Measurements from ENCODE around the gene ABLIM2.
A peak's percentile ranks its signal among the peaks of the same experiment; 100 is the strongest.

Gene ABLIM2

DNA sequence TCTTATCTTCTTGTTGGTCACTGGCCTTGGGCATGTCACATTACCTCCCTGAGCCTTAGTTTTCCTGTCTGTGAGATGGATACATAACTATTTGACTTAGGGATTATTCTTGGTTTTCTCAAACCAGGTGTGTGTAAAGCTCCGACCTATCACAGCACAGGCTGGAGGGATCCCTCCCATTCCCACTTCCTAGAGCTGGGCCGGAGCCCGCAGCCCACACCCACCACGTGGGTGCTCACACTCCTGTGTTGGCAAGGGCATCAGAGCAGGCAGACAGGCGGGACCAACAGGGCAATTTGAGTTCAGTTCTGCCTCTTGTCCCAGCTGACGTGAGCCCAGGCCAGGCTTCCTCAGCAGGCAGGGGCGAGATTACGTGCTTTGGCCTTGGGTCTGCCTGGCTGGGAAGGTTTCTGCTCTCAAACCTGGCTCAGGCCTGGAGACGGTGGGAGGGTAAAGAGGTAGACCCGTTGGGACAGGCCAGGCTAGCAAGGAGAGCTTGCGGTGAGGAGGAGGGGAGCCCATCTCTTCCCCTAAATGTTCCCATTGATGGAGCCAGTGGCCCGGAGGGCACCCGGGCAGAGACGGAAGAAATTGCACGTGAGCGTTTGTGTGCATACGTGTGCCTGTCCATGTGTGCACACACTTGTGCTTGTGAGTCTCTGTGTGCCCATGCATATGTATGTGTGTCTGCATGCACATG is 39.7 kb upstream of the ABLIM2 start:
- TF ChIP-seq, protein P1, sequence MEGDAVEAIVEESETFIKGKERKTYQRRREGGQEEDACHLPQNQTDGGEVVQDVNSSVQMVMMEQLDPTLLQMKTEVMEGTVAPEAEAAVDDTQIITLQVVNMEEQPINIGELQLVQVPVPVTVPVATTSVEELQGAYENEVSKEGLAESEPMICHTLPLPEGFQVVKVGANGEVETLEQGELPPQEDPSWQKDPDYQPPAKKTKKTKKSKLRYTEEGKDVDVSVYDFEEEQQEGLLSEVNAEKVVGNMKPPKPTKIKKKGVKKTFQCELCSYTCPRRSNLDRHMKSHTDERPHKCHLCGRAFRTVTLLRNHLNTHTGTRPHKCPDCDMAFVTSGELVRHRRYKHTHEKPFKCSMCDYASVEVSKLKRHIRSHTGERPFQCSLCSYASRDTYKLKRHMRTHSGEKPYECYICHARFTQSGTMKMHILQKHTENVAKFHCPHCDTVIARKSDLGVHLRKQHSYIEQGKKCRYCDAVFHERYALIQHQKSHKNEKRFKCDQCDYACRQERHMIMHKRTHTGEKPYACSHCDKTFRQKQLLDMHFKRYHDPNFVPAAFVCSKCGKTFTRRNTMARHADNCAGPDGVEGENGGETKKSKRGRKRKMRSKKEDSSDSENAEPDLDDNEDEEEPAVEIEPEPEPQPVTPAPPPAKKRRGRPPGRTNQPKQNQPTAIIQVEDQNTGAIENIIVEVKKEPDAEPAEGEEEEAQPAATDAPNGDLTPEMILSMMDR (IDR thresholded peaks at IDR 0.05; ENCODE audit: control insufficient read depth, extremely low read depth, insufficient read depth), result no peak
- no peak for DNase-seq (ENCODE audit: low read depth)
- peak overlapping the region; percentile 63; the same call in 1 of the 2 replicates for H3K4me3 ChIP-seq (ENCODE audit: low read depth, low read length)

- DNase-seq (ENCODE audit: low read depth), result no peak
- no peak overlapping the region for H3K4me3 ChIP-seq (ENCODE audit: low read depth, low read length)
- TF ChIP-seq, protein P1 (IDR thresholded peaks at IDR 0.05; ENCODE audit: control insufficient read depth, extremely low read depth, insufficient read depth), result no peak
These were observed 38.9 kb upstream of the ABLIM2 start for GRCh38 chr4:8197521-8197920.

DNA sequence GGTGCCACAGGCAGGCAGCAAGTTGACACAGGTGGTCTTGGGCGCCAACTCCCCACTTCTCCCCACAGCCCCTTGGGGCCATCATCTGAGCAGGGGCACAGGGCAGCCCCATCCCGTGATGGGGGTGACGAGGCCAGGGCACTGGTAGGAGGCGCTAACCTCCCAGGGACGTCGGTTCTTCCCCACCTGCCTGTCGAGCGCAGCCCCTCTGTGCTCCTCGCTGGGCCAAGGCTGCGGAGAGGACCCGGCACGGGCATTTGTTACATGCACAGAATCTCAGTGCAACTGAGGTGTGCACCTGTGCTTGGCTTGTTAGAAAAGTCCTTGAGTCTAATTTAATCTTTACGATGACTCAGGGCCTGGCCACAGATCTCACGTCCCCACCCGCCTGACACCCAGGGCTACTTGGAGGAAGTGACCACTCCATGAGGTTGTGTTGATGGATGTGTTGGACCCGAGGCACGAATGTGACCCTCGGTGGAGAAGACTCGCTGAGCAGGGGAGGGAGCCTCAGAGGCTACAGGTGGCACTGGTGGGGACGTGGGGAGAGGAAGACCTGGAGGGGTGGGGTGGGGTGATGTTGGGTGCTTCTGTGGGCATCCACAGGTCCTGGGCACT is 37.3 kb upstream of the ABLIM2 start:
- no peak overlapping the region for H3K4me3 ChIP-seq (ENCODE audit: low read depth, low read length)
- DNase-seq (ENCODE audit: low read depth), result no peak
- TF ChIP-seq, protein P1 (IDR thresholded peaks at IDR 0.05; ENCODE audit: control insufficient read depth, extremely low read depth, insufficient read depth), result no peak

GRCh38 chr4:8195431-8195830 is 36.8 kb upstream of the ABLIM2 start:
- TF ChIP-seq, protein P1 (IDR thresholded peaks at IDR 0.05; ENCODE audit: control insufficient read depth, extremely low read depth, insufficient read depth), result no peak
- no peak overlapping the region for H3K4me3 ChIP-seq (ENCODE audit: low read depth, low read length)
- no peak for DNase-seq (ENCODE audit: low read depth)

DNA sequence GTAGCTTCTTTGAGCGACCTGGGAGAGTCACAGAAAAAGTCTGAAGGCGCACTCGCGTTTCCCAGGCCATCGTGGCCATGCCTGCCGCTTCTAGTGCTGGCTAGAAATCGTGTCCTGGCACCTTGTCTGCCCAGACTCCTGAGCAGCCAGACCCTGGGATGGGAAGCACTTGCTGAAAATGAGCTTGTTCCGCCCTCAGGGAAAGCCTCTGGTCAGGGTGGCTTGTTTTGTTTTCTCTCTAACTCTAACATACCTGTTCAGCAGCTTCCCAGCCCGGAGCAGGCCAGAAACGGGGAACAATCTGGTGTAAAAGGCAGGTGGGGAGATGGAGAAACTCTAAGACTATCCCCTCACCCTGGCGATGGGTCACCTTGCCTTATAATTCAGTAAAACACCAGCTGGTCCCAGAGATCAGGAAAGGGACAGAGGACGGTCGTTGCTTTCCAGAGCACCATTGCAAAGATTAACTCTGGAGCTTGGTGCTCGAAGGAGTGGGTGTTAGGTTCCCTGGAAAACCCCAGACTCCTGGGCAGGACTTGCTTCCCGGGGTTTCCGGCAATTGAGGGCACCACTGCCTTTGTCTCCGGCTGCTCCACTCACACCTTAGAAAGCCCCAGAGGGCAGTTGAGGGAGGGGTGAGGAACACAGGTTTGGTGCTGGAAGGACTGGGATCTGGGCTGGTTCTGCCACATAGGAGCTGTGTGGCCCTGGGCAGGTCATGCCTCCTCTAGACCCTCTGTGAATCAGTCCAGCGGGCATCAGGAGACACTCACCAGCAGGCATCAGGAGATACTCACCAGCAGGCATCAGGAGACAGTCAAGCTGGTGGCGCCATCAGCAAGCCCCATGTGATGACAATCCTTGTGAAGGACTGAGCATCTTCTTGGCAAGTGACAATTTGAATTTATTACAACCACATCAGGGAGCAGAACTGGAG is 36.0 kb upstream of the ABLIM2 start:
- no peak for DNase-seq (ENCODE audit: low read depth)
- TF ChIP-seq, protein P1 (IDR thresholded peaks at IDR 0.05; ENCODE audit: control insufficient read depth, extremely low read depth, insufficient read depth), result no peak
- H3K4me3 ChIP-seq (ENCODE audit: low read depth, low read length), result no peak overlapping the region

DNA sequence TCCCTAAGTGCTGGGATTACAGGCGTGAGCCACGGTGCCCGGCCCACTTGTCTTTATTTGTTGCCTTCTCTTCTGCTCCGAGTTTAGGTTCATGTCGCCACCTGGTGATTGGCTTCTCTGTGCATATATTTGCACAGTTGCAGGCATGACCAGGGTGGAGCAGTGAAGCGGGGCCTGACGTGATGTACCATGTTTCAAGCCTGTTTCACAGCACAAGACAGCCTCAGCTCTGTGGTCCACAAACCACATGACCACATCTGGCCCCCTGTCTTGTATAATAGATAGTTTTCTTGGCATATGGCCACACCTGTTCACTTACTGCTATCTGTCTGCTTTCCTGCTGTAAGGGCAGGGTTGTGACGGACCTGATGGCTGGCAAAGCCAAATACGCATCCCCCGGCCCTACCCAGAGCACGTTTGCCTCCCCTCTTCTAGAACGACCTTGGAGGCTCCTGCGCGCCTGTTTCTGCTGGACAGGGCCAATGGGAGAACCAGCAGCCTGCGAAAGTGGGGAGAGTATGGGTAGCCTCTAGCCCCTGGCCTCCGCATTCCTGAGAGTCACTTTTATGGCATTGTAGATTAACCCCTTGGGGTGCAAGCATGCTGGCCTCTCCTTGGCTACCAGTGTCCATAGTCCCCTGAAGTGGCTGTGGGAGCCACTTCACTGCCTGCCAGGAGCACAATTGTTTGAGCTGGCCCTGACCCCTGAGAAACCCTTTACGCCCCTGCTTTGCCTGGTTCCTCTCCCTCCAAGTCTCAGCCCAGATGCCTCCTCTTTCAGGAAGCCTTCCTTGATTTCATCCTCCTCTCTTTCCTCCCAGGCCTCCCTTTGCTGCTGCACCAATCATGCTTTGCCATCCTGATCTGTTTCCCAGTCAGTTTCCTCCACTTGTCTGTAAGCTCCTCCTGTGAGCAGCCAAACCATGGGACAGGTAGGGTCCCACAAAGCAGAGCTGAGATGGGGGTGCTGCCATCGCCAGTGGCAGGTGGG is 34.4 kb upstream of the ABLIM2 start:
- no peak for DNase-seq (ENCODE audit: low read depth)

More for the DNA sequence above, 34.4 kb upstream of the ABLIM2 start:
- TF ChIP-seq, protein P1 (IDR thresholded peaks at IDR 0.05; ENCODE audit: control insufficient read depth, extremely low read depth, insufficient read depth), result peak; percentile 68
- H3K4me3 ChIP-seq (ENCODE audit: low read depth, low read length), result no peak overlapping the region
